Glomerular visceral epithelial cell (primary cell): ENCODE data around the gene SEMA3C.

Source experiments
- DNase-seq: peaks from one replicate; pipeline ENCODE4 v3.0.0-alpha.2; 2016; ENCODE audit errors: extremely low spot score

Gene SEMA3C

GRCh38 chr7:80734011-80734410 is 184.8 kb downstream of the SEMA3C start:
- no peak for DNase-seq

GRCh38 chr7:80733333-80733915 is 185.4 kb downstream of the SEMA3C start:
- DNase-seq = no peak

- DNase-seq = no peak
These were observed 186.2 kb downstream of the SEMA3C start for GRCh38 chr7:80732630-80733029.

GRCh38 chr7:80731281-80731680 is 187.6 kb downstream of the SEMA3C start:
- DNase-seq = no peak

- no peak for DNase-seq
These were observed 189.1 kb downstream of the SEMA3C start for GRCh38 chr7:80729591-80730320.

- DNase-seq = no peak
These were observed 192.2 kb downstream of the SEMA3C start for GRCh38 chr7:80726666-80727065.

GRCh38 chr7:80725181-80725611 is 193.7 kb downstream of the SEMA3C start:
- DNase-seq = no peak

- no peak for DNase-seq
These were observed 194.5 kb downstream of the SEMA3C start for GRCh38 chr7:80724249-80724871.

GRCh38 chr7:80722616-80723195 is 196.1 kb downstream of the SEMA3C start:
- DNase-seq = peak; percentile 96

GRCh38 chr7:80721883-80722615 is 196.8 kb downstream of the SEMA3C start:
- DNase-seq = peak; percentile 54

- no peak for DNase-seq
These were observed 198.7 kb downstream of the SEMA3C start for GRCh38 chr7:80720146-80720545.

GRCh38 chr7:80719261-80719660 is 199.6 kb downstream of the SEMA3C start:
- no peak for DNase-seq

- no peak for DNase-seq
These were observed 207.3 kb downstream of the SEMA3C start for GRCh38 chr7:80711531-80711930.

GRCh38 chr7:80708123-80708522 is 210.7 kb downstream of the SEMA3C start:
- no peak for DNase-seq

GRCh38 chr7:80707318-80707717 is 211.5 kb downstream of the SEMA3C start:
- DNase-seq = no peak

GRCh38 chr7:80705130-80705781 is 213.6 kb downstream of the SEMA3C start:
- DNase-seq = no peak

GRCh38 chr7:80703272-80703671 is 215.6 kb downstream of the SEMA3C start:
- DNase-seq = no peak

GRCh38 chr7:80699721-80700256 is 219.1 kb downstream of the SEMA3C start:
- no peak for DNase-seq

- DNase-seq = peak; percentile 60
These were observed 219.7 kb downstream of the SEMA3C start for GRCh38 chr7:80699045-80699638.
